SK-N-SH (cell line): ENCODE data around the gene GNG10. TPM values are rescaled to one million over a fixed set of nuclear protein-coding genes. Genes with fewer than 3 reads are reported as not detected.
"Not testable (repeated sequence)": the region's sequence is repeated elsewhere in the genome, so short reads cannot be mapped to it uniquely, and the experiment has no call there.

Source experiments
- CTCF ChIA-PET: fragments of 300-600, 350-600 bp; formaldehyde crosslinking; extraction: SDS; loops from one replicate; lab custom pipeline; 2021; lab: Yijun Ruan, JAX
- POLR2A ChIA-PET: fragments of 350-600 bp; sonication (Branson Sonifier 250); formaldehyde crosslinking; extraction: SDS; loops from one replicate; lab custom pipeline; 2020; ENCODE audit warnings: antibody characterized with exemption, inconsistent platforms; lab: Yijun Ruan, JAX
- DNase-seq: peaks from one replicate; pipeline ENCODE4 v3.0.0; 2012
- H2AFZ ChIP-seq: fragments of 200-600 bp; sonication (generic); 2 replicates; pipeline ENCODE4 v1.8.1; 2016; ENCODE audit warnings: antibody characterized with exemption, mild to moderate bottlenecking, low read depth
- H3F3A ChIP-seq: fragments of 200-600 bp; sonication (generic); replicated peaks from 2 replicates; pipeline ENCODE3; 2016; ENCODE audit warnings: antibody characterized with exemption, mild to moderate bottlenecking; ENCODE audit not compliant: insufficient read depth
- H3K27ac ChIP-seq, 2 experiments: fragments of 200-500 bp in 1 of 2; fragments of 200-600 bp in 1 of 2; sonication (Bioruptor generic) in 1 of 2; sonication (generic), shearing (Covaris generic) in 1 of 2; 2 replicates each; pipeline versions ENCODE4 v1.5.1 to v1.6.1; 2014 to 2016; ENCODE audit warnings: low read depth in 2 of 2, inconsistent platforms in 1 of 2, low read length in 1 of 2, mild to moderate bottlenecking in 1 of 2, mixed read lengths in 1 of 2
- H3K27me3 ChIP-seq: fragments of 200-600 bp; sonication (generic), shearing (Covaris generic); 2 replicates; pipeline ENCODE4 v1.6.1; 2016; ENCODE audit warnings: mixed run types; ENCODE audit not compliant: insufficient read depth
- H3K36me3 ChIP-seq, 2 experiments: fragments of 200-500 bp in 1 of 2; fragments of 200-600 bp in 1 of 2; sonication (Bioruptor generic) in 1 of 2; sonication (generic) in 1 of 2; replicated peaks in 1 of 2; 2 replicates each; pipeline versions ENCODE3 to v1.5.1; 2014 to 2016; ENCODE audit warnings: low read length in 1 of 2, mild to moderate bottlenecking in 1 of 2; ENCODE audit not compliant: insufficient read depth in 2 of 2, control insufficient read depth in 1 of 2
- H3K4me1 ChIP-seq, 2 experiments: fragments of 200-500 bp in 1 of 2; fragments of 200-600 bp in 1 of 2; sonication (Bioruptor generic) in 1 of 2; sonication (generic), shearing (Covaris generic) in 1 of 2; 2 replicates each; pipeline versions ENCODE4 v1.5.1 to v1.6.1; 2014 to 2016; ENCODE audit warnings: low read depth in 1 of 2, low read length in 1 of 2, mixed run types in 1 of 2; ENCODE audit not compliant: insufficient read depth in 2 of 2, control insufficient read depth in 1 of 2
- H3K4me2 ChIP-seq: fragments of 200-600 bp; sonication (generic), shearing (Covaris generic); 2 replicates; pipeline ENCODE4 v1.6.1; 2017; ENCODE audit warnings: mixed run types
- H3K4me3 ChIP-seq, 2 experiments: fragments of 200-500 bp in 1 of 2; fragments of 200-600 bp in 1 of 2; sonication (Bioruptor generic) in 1 of 2; sonication (generic), shearing (Covaris generic) in 1 of 2; 2 replicates each; pipeline versions ENCODE4 v1.5.1 to v1.8.1; 2014 to 2016; ENCODE audit warnings: low read depth in 2 of 2, inconsistent platforms in 1 of 2, low read length in 1 of 2, mild to moderate bottlenecking in 1 of 2, mixed read lengths in 1 of 2, moderate library complexity in 1 of 2
- H3K79me2 ChIP-seq: fragments of 200-600 bp; sonication (generic); 2 replicates; pipeline ENCODE4 v1.8.1; 2017; ENCODE audit warnings: mild to moderate bottlenecking; ENCODE audit not compliant: insufficient read depth
- H3K9ac ChIP-seq: fragments of 200-600 bp; sonication (generic); 2 replicates; pipeline ENCODE4 v1.6.1; 2017; ENCODE audit warnings: mixed run types
- H3K9me2 ChIP-seq: fragments of 200-600 bp; sonication (generic); 2 replicates; pipeline ENCODE4 v1.6.1; 2017; ENCODE audit warnings: mixed run types
- H3K9me3 ChIP-seq: fragments of 200-600 bp; sonication (generic); 2 replicates; pipeline ENCODE4 v1.6.1; 2017; ENCODE audit warnings: mixed run types, mild to moderate bottlenecking, moderate library complexity
- H4K20me1 ChIP-seq: fragments of 200-600 bp; sonication (generic); 2 replicates; pipeline ENCODE4 v1.6.1; 2017; ENCODE audit warnings: mild to moderate bottlenecking, mixed run types; ENCODE audit not compliant: insufficient read depth
- ELF1 ChIP-seq: IDR thresholded peaks from 2 replicates; pipeline ENCODE4 v1.4.0; 2012
- EP300 ChIP-seq, 2 experiments: IDR thresholded peaks; 2 replicates each; pipeline versions ENCODE4 v1.4.0 to v1.6.1; 2012; ENCODE audit warnings: borderline replicate concordance in 1 of 2, low read depth in 1 of 2, low read length in 1 of 2
- RCOR1 ChIP-seq: fragments of 150-350 bp; IDR thresholded peaks from 2 replicates; pipeline ENCODE4 v1.6.1; 2017; ENCODE audit warnings: antibody characterized with exemption, low read length
- SMC3 ChIP-seq: IDR thresholded peaks from 2 replicates; pipeline ENCODE4 v1.6.1; 2012; ENCODE audit warnings: low read depth, low read length, improper control_type of control experiment
- TAF1 ChIP-seq: IDR thresholded peaks from 2 replicates; pipeline ENCODE4 v1.6.1; 2012; ENCODE audit warnings: low read depth, mild to moderate bottlenecking, low read length, moderate library complexity, borderline replicate concordance
- USF1 ChIP-seq: IDR thresholded peaks from 2 replicates; pipeline ENCODE4 v1.4.0; 2012; ENCODE audit warnings: low read depth, borderline replicate concordance
- YY1 ChIP-seq: IDR thresholded peaks from 2 replicates; pipeline ENCODE4 v1.4.0; 2012; ENCODE audit warnings: low read depth, mild to moderate bottlenecking
- ZBTB33 ChIP-seq: IDR thresholded peaks from 2 replicates; pipeline ENCODE4 v1.4.0; 2012; ENCODE audit warnings: low read depth, borderline replicate concordance
- WGBS: methylation state at CpG from one replicate; pipeline ENCODE4 v1.1.6; 2017; ENCODE audit warnings: low lambda C conversion rate; 5-methylcytosine and 5-hydroxymethylcytosine counted together
- polyA plus RNA-seq, 3 experiments: library from polyadenylated mRNA; depleted of rRNA; stranded (reverse); fragments of >200 nt; gene quantifications; 2 replicates each; pipeline ENCODE4 v1.2.3, GENCODE V29; 2012

GNG10 gene
- polyA plus RNA-seq, 1 of the 3 experiments (the other 2 are of a cell fraction) = 57.7 TPM

- Histone ChIP-seq H4K20me1 (peaks cover 21% of the 10 kb centered on the region; the same call in 1 of the 2 replicates), H3K9me3 (no peaks in the 10 kb centered on the region)
- TF ChIP-seq USF1 (no peak), YY1 (no peak), ZBTB33 (no peak), SMC3 (no peak)
- TF ChIP-seq, all 33 proteins: peak for 0
- Histone ChIP-seq H3K27ac (no peak overlapping the region), H3K9me2 (no peaks in the 10 kb centered on the region), H3F3A (peaks cover 4% of the 10 kb centered on the region), H3K79me2 (peaks cover 60% of the 10 kb centered on the region), H2AFZ (no peak overlapping the region), H3K4me1 (peaks cover 0 to 12% of the 10 kb centered on the region in 2 experiments; a peak in 2 of 4 replicates), H3K9ac (0 out of 2 replicates have a peak overlapping the region, but pooled peaks have one; percentile 57), H3K4me3 (no peak overlapping the region), H3K4me2 (peak overlapping the region; percentile 86), H3K36me3 (peaks cover 0 to 26% of the 10 kb centered on the region in 2 experiments), H3K27me3 (no peaks in the 10 kb centered on the region)
- no peak for DNase-seq
- ChIA-PET CTCF (interaction anchor here (1.5 kb wide), 1 partner anchor 65 kb away, joined by 4 read pairs; no protein-coding TSS in a partner anchor), POLR2A (interaction anchor here (0.6 kb wide), 1 partner anchor 83 kb away, joined by 3 read pairs; no protein-coding TSS in a partner anchor)
- WGBS = 95% methylated on average over 5 of the region's 5 CpGs
Measured at GRCh38 chr9:111663301-111663823, 2.0 kb downstream of the GNG10 start.

- no peak overlapping the region for H2AFZ ChIP-seq
- WGBS = 100% methylated on average over 1 of the region's 1 CpG
- peaks cover 0 to 2% of the 10 kb centered on the region in 2 experiments; a peak in 1 of 4 replicates for H3K4me1 ChIP-seq
- peaks cover 2 to 38% of the 10 kb centered on the region in 2 experiments for H3K36me3 ChIP-seq
- no peaks in the 10 kb centered on the region for H3K27me3 ChIP-seq
- no peaks in the 10 kb centered on the region for H3K9me2 ChIP-seq
- H3F3A ChIP-seq = peaks cover 4% of the 10 kb centered on the region
- CTCF ChIA-PET = interaction anchor here (0.6 to 1.1 kb wide), 3 partner anchors 11 to 70 kb away, joined by 3 to 4 read pairs (median 4); no protein-coding TSS in a partner anchor
- H3K4me2 ChIP-seq = no peak overlapping the region
- no peak overlapping the region for H3K4me3 ChIP-seq
- H3K27ac ChIP-seq = no peak overlapping the region
- H4K20me1 ChIP-seq = peaks cover 21% of the 10 kb centered on the region; the same call in 1 of the 2 replicates
- H3K9me3 ChIP-seq = no peaks in the 10 kb centered on the region
- DNase-seq = no peak
- no peak overlapping the region for H3K9ac ChIP-seq
- POLR2A ChIA-PET = no interaction called here
- H3K79me2 ChIP-seq = peaks cover 52% of the 10 kb centered on the region
- no peak for TF ChIP-seq TAF1
- TF ChIP-seq RCOR1 = no peak
- TF ChIP-seq EP300 (IDR thresholded peaks at IDR 0.05; ENCODE audit: borderline replicate concordance in 1 of 2, low read depth in 1 of 2, low read length in 1 of 2) = no peak
- TF ChIP-seq ELF1 = no peak
- no peak for TF ChIP-seq SMC3
Measured at GRCh38 chr9:111668026-111668573, 6.7 kb downstream of the GNG10 start.

GRCh38 chr9:111668601-111669000, 7.2 kb downstream of the GNG10 start:
- H3K4me2 ChIP-seq, H3F3A ChIP-seq, H3K4me1 ChIP-seq, CTCF ChIA-PET, H3K9ac ChIP-seq, H3K27me3 ChIP-seq, H3K9me2 ChIP-seq, H3K27ac ChIP-seq, H2AFZ ChIP-seq, H3K4me3 ChIP-seq, DNase-seq, H3K9me3 ChIP-seq, POLR2A ChIA-PET: not testable (repeated sequence)
- peaks cover 47% of the 10 kb centered on the region for H3K79me2 ChIP-seq
- 99% methylated on average over 9 of the region's 11 CpGs for WGBS
- peaks cover 16% of the 10 kb centered on the region; the same call in 1 of the 2 replicates for H4K20me1 ChIP-seq
- peaks cover 2 to 38% of the 10 kb centered on the region in 2 experiments for H3K36me3 ChIP-seq
